GM19099 (cell line): ENCODE measurements around the gene TRABD2A.

Experiments used
- POLR2A ChIP-seq: IDR thresholded peaks from 3 replicates; pipeline ENCODE4 v1.6.1; 2011; ENCODE audit warnings: low read depth; ENCODE audit not compliant: insufficient read length; ENCODE audit errors: extremely low read depth

TRABD2A gene

DNA sequence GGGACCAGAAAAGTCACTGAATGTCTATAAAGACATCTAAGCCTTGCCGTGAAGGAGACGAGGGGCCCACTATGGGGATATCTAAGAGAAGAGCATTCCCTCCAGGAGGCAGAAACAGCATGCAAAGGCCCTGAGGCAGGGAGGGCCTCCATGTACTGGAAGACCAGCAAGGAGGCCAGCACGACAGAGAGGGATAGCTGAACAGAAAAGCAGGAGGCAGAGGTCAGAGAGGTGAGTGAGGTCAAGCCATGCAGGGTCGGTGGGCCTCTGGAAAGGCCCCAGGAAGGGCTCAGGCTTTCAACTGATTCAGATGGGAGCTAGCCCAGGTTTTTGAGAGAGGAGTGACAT lies 5.7 kb downstream of the TRABD2A start:
- no peak for TF ChIP-seq POLR2A

DNA sequence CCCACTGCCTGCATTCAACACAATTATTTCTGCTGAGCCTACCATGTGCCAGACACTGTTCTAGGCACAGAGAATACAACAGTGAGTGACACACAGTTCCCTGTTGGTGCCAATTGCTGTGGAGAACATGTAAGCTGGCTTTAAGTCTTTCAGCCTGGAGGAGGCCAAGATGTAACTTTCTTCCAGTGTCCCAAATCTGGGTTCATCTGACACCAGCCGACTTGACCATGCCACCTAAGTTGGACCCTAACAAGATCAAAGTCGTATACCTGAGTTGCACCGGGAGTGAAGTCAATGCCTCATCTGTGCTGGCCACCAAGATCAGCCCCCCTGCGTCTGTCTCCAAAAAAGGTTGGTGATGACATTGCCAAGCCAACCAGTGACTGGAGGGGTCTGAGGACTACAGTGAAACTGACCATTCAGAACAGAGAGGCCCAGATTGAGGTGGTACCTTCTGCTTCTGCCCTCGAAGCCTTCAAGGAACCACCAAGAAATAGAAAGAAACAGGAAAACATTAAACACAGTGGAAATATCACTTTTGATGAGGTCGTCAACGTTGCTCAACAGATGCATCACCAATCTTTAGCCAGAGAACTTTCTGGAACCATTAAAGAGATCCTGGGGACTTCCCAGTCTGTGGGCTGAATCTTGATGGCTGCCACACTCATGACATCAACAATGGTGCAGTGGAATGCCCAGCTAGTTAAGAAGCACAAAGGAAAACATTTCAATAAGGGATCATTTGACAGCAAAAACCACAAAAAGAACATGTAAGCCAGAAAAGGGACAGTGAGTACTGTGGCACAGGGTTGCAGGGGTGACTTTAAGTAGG lies 6.3 kb downstream of the TRABD2A start:
- no peak for TF ChIP-seq POLR2A

DNA sequence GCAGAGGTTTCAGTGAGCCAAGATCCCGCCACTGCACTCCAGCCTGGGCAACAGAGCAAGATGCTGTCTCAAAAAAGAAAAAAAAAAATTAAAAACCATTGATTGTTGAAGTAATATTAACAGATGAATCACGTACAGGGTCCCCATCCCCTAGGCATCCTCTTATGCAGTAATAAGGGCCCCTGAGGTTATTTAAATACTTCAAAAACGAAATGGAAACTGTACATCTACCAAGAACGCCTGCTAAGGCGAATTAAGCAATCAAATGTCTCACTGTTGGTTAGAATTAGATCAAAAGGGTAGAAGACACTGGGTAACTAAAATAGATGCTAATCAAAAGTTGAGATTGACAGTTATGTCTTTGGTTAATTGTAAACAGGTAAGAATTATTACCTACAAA lies 7.5 kb downstream of the TRABD2A start:
- TF ChIP-seq POLR2A, result no peak

DNA sequence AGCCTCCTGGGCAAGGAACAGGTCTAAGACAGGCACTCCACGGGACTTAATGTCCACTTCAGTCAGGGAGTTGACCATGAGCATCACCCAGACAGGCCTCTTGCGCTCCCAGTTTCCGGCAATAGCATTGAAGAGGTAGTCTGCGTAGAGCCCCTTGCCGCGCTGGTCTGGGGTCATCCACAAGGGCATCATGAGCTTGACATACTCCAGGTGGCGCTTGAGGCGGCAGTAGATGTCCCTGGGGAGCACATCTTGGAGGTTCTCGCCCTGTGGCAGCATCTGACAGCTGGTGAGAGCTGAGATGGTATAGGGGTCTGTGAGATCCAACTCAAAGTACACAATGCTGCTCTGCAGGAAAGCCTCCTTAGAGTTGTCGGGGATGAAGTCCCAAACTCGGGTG lies 10.6 kb downstream of the TRABD2A start:
- TF ChIP-seq POLR2A, result no peak

DNA sequence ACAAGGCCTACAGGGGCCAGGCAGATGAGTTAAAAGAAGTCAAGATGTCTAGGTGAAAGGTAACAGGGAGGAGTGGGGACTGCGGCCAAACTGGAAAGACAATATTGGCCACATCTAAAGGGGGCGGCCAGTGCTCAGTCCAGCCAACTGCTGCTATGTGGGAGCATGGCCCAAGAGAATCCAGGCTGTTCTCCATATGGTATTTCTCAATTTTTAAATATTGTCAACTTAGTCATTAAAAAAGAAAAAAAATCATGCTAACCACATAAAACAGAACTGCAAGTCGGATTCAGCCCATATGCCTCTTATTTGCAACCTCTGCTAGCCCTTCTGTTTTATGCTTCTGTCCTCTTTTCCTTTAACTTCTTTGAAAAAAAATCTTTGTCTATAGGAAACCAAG lies 14.8 kb downstream of the TRABD2A start:
- TF ChIP-seq POLR2A, result no peak

DNA sequence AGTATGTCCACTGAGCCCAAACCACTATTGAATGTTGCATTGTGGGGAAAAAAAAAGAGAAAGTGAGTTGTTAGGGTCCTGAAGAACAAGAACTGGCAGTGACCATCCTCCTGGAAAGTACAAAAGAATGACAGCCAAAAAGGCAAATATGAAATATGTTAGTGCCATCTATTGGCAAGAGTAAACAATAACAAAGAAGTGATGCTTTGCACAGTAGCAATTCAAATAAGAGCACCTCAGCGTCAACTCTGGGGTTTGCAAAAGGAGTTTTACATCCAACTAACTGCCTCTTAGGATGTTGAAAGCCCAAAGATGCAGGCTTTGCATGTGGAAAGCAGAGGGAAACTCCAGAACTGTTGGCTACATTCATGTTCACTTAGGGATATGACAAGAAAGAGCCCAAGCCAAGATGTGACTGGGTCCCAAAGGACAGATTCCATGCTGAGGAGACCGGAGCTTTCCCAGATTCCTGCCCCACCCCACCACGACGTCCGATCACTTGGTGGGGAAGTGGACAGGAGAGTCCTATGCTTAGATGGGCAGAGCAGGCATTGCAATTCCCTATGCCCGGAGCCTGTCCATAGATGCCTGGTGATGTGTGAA lies 15.6 kb downstream of the TRABD2A start:
- no peak for TF ChIP-seq POLR2A

DNA sequence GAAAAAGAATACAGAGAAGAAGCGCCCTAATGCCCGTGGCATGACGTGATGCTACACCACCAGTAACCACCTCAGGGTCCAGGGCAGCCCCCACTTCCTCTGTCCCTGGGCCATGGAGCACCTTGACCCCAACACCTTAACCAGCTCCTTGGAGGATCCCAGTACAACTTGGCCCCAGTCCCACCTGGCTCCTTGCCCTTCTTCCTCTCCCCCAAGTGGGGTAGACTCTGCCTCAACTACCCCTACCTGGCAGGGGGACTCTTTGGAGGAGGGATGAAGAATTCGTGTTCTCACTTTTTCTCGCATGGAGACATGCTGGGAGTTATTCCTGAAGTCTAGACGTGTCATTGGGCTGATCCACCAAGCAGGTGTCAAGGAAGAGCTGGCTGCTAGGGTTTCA lies 18.9 kb downstream of the TRABD2A start:
- TF ChIP-seq POLR2A, result no peak

DNA sequence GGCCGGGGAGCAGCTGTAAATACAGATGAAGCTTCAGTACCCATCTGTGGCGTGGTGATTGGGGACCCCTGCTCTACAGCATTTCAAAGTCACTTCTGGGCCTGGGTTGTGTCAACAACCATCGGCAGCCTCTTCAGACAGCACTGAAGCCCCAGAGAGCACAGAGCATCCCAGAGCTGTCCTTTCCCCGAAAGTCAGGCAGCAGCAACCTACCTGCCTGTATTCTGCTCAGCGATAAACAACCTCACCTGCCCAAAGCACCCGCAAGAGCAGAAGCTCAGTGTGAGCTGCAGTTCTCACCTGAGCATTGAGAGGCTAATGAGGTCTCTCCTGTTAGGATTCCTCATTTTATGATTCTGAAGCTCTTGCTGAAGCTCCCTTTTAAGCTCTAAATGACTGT lies 19.3 kb downstream of the TRABD2A start:
- TF ChIP-seq POLR2A, result no peak

DNA sequence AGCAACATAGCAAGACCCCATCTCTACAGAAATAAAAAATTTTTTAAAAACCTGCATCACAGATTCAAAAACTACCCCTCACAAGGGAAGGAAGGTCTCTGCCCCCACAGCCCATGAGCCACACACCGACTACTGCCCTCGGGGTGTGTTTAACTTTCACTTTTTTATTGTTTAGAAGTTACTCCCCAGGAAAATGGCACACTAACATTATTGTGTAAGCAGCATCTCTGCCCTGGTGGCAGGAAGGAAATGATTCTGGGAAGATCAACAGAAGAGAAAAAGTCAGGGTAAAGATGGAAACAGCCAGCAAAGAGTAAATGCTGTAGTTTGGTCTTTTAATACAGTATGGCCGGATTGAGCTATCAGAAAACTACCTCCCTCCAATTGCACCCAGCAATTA lies 21.9 kb downstream of the TRABD2A start:
- TF ChIP-seq POLR2A, result no peak

DNA sequence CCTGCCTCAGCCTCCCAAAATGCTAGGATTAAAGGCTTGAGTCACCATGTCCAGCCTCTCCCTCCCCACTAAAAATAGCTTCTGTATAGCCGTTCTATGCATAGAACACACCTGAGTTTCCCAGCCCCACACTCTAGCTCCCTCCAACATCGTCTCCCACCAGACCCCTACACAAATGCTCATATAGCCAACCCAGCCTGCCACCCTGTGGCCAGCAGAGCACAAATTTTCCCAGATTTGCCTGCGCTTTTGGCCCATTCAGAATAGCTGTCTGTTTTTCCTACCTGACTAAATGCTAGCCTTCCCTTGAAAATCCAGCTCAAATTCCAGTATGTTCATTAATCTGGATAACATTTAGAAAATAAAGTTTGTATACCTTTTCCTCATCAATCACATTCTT lies 22.8 kb downstream of the TRABD2A start:
- TF ChIP-seq POLR2A, result no peak

DNA sequence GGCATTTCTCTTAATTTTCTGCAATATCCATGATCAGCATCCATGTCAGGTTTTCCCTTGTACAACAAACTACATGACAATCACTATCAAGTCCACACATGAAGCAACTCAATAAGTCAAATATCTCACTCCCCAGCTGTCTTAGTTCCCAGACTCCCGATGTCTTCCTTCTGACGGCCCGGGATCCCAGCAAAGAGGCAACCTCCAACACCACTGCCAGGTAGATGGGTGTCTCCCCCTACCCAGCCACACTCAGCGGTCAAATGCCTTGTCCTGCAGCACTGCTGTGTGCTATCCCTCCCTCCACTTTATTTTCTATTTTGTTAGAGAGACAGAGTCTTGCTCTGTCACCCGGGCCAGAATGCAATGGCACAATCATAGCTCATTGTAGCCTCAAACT lies 23.3 kb downstream of the TRABD2A start:
- no peak for TF ChIP-seq POLR2A

DNA sequence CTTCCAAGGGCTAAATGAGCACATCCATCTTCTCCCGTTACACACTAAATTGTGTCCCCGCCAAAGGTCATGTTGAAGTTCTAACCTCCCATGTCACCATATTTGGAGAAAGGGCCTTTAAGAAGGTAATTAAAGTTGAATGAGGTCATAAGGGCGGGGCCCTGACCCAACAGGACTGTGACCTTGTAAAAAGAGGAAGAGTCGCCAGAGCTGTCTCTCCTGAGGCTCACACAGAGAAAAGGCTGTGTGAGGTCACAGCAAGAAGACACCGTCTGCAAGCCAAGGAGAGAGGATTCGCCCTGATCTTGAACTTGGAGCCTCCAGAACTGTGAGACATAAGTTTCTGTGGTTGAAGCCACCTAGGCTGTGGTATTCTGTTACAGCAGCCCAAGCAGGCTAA lies 24.1 kb downstream of the TRABD2A start:
- no peak for TF ChIP-seq POLR2A

DNA sequence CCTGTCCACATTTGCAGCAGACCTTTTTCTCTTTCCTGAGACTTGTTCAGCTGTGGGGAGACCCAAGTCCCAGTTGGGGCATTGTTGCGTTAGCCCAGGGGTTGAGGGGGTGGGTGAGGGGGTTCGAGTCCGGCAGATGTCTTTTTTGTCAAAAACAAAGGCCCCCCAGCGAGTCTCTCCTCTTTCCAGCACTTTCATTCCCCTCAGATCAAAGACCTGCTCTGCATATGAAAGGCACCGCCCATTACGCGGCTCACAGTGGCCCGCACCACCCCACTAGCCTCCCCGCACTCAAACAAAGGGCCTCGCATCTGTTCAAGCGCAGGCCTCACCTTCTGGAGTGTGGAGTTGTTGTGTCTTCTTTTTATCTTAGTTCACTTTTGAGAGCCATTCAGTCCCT lies 25.2 kb downstream of the TRABD2A start:
- TF ChIP-seq POLR2A, result no peak

DNA sequence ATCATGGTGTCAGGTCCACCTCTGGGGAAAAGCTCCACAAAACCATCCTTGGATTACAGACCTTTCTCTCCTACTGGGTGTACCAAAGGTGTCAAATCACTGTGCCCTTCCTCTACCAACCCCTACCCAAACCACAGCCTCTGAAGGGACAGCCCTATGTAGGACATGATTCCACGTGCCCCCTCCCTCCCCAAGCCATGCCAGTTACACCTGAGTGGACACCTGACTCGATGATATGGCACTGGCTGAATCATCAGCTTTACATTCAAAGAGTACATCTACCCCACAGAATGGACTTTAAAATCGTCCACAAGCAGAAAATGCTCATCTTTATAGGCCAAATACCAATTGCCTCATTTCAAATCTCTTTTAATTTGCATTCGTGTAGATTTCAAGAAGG lies 26.0 kb downstream of the TRABD2A start:
- no peak for TF ChIP-seq POLR2A

DNA sequence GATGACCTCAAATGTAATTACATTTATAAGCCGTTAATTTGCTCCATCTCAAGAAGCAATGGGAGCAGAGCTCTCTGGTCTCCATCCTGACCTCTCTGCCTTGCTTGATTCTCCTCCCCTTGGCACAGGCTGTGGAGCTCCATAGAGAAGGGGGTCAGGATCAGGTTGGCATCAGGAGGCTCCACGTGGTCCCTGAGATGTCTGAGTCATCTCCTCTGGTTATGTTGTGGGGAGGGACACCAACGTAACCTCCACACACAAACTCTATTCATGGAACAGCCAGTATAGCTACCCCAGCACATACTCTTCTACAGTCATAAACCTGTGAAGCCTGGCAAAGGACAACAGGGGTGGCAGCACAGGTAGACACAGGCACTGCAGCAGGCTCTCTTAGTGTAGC lies 29.0 kb downstream of the TRABD2A start:
- TF ChIP-seq POLR2A, result no peak

DNA sequence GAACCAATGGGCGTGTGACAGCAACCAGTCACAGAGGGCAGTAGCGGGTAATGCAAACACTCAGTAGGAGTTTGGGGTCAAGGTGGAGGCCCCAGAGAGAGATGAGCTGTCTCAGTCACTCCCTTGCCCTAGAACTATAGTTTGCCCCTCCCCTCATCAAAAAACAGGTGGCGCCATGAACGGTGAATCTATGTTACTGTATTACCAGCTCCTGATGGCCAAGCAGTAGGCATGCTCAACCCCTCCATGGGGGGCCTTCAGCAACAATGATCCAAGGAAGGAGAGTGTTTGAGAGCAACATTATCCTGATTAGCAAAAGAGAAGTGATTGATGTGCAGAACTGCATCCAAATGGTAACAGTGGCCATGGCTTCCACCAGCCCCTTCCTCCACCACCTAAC lies 30.4 kb downstream of the TRABD2A start:
- no peak for TF ChIP-seq POLR2A

DNA sequence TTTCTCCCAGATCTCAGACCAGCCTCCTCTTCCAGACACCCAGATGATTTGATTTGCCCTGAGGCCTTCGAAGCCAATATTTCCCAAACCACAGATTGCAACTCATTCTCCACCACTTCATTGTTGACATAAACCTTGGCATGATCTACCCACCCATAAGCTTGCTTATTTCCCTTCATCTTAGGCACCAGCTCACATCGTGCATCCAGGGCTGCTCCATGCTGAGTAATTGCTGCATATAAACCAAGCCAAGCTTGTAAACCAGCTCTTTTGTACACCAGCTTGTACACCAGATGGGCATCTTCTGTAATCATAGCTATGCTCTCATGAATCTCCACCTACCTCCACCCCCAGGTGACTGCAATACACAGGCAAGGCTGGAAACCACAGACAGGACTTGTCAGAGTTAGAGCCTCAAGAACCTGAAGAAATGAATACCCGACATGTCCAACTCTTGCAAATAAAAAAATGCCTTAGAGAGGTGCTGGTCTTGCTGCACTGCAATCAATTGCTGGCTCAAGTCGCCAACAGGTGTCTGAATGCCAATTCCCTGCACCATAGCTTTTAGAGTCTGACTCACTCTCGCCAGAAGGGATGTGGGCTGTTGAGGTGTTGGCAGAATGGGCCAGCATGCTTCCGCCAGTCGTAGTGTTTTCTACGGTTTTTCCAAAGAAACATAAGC lies 31.5 kb downstream of the TRABD2A start:
- no peak for TF ChIP-seq POLR2A
